H9 (cell line): ENCODE results near the gene PARD3. TPM values are rescaled to one million over a fixed set of nuclear protein-coding genes. Genes with fewer than 3 reads are reported as not detected.

Experiments
- DNase-seq: peaks from one replicate; pipeline ENCODE4 v3.0.0-alpha.2; 2017
- H2AFZ ChIP-seq: one replicate; pipeline ENCODE4 v1.6.1; 2013; ENCODE audit warnings: mild to moderate bottlenecking, low read length, control low read depth, moderate library complexity
- H2AK5ac ChIP-seq: 2 replicates; pipeline ENCODE4 v1.6.1; 2013; ENCODE audit warnings: low read length, control low read depth, mixed read lengths; ENCODE audit not compliant: insufficient read length
- H2BK120ac ChIP-seq: one replicate; pipeline ENCODE4 v1.6.1; 2013; ENCODE audit warnings: low read depth, mild to moderate bottlenecking, low read length, control low read depth, inconsistent platforms; ENCODE audit not compliant: poor library complexity, severe bottlenecking
- H2BK12ac ChIP-seq: 2 replicates; pipeline ENCODE4 v1.6.1; 2013; ENCODE audit warnings: low read length, control low read depth, mixed read lengths, low read depth; ENCODE audit not compliant: insufficient read length
- H2BK15ac ChIP-seq: 2 replicates; pipeline ENCODE4 v1.6.1; 2013; ENCODE audit warnings: low read depth, low read length, control low read depth
- H2BK20ac ChIP-seq: one replicate; pipeline ENCODE4 v1.6.1; 2013; ENCODE audit warnings: low read depth, mild to moderate bottlenecking, low read length, control low read depth, inconsistent platforms; ENCODE audit not compliant: poor library complexity, severe bottlenecking
- H2BK5ac ChIP-seq: 2 replicates; pipeline ENCODE4 v1.6.1; 2013; ENCODE audit warnings: low read length, control low read depth, mixed read lengths; ENCODE audit not compliant: insufficient read length
- H3K14ac ChIP-seq: 2 replicates; pipeline ENCODE4 v1.6.1; 2013; ENCODE audit warnings: low read length, control low read depth; ENCODE audit not compliant: insufficient read depth
- H3K18ac ChIP-seq: 2 replicates; pipeline ENCODE4 v1.6.1; 2013; ENCODE audit warnings: low read depth, mild to moderate bottlenecking, mixed read lengths, low read length, control low read depth; ENCODE audit not compliant: insufficient read length
- H3K23ac ChIP-seq: 2 replicates; pipeline ENCODE4 v1.6.1; 2013; ENCODE audit warnings: low read length, control low read depth, mixed read lengths, low read depth; ENCODE audit not compliant: insufficient read length
- H3K23me2 ChIP-seq: 2 replicates; pipeline ENCODE4 v1.6.1; 2013; ENCODE audit warnings: low read depth, mild to moderate bottlenecking, mixed read lengths, low read length, control low read depth; ENCODE audit not compliant: insufficient read length, poor library complexity, severe bottlenecking
- H3K27ac ChIP-seq: 2 replicates; pipeline ENCODE4 v1.5.1; 2013; ENCODE audit warnings: low read length, control low read depth, mixed read lengths, low read depth; ENCODE audit not compliant: insufficient read length
- H3K27me3 ChIP-seq: 2 replicates; pipeline ENCODE4 v1.6.1; 2013; ENCODE audit warnings: low read length, control low read depth, inconsistent platforms; ENCODE audit not compliant: insufficient read depth
- H3K4ac ChIP-seq: 2 replicates; pipeline ENCODE4 v1.6.1; 2013; ENCODE audit warnings: low read depth, mild to moderate bottlenecking, control low read depth, inconsistent platforms, low read length, moderate library complexity
- H3K4me1 ChIP-seq: 2 replicates; pipeline ENCODE4 v1.6.1; 2013; ENCODE audit warnings: low read length, control low read depth, inconsistent platforms; ENCODE audit not compliant: insufficient read depth
- H3K4me2 ChIP-seq: 2 replicates; pipeline ENCODE4 v1.6.1; 2013; ENCODE audit warnings: low read length, control low read depth, mixed read lengths; ENCODE audit not compliant: insufficient read length, insufficient read depth
- H3K56ac ChIP-seq: 2 replicates; pipeline ENCODE4 v1.6.1; 2013; ENCODE audit warnings: low read depth, mild to moderate bottlenecking, mixed read lengths, low read length, control low read depth; ENCODE audit not compliant: insufficient read length
- H3K79me1 ChIP-seq: 2 replicates; pipeline ENCODE4 v1.6.1; 2013; ENCODE audit warnings: low read depth, mild to moderate bottlenecking, moderate library complexity, low read length, control low read depth, inconsistent platforms; ENCODE audit not compliant: insufficient read depth, poor library complexity, severe bottlenecking
- H3K79me2 ChIP-seq: 2 replicates; pipeline ENCODE4 v1.6.1; 2013; ENCODE audit warnings: low read length, control low read depth, inconsistent platforms; ENCODE audit not compliant: insufficient read depth
- H3K9ac ChIP-seq: 2 replicates; pipeline ENCODE4 v1.6.1; 2013; ENCODE audit warnings: low read length, control low read depth, mixed read lengths; ENCODE audit not compliant: insufficient read length; ENCODE audit errors: extremely low read depth
- H3K9me3 ChIP-seq: one replicate; pipeline ENCODE4 v1.6.1; 2013; ENCODE audit warnings: low read depth, low read length, inconsistent platforms; ENCODE audit not compliant: control insufficient read depth
- H3T11ph ChIP-seq: one replicate; pipeline ENCODE4 v1.6.1; 2013; ENCODE audit warnings: mild to moderate bottlenecking, low read length, control low read depth, inconsistent platforms
- H4K20me1 ChIP-seq: one replicate; pipeline ENCODE4 v1.6.1; 2013; ENCODE audit not compliant: control insufficient read depth, insufficient read length, insufficient read depth
- H4K5ac ChIP-seq: 2 replicates; pipeline ENCODE4 v1.6.1; 2013; ENCODE audit warnings: low read depth, mild to moderate bottlenecking, mixed read lengths, low read length, control low read depth; ENCODE audit not compliant: insufficient read length
- H4K8ac ChIP-seq: replicated peaks from 2 replicates; pipeline ENCODE4 v1.6.1; 2013; ENCODE audit warnings: low read length, control low read depth, mixed read lengths, low read depth; ENCODE audit not compliant: insufficient read length
- H4K91ac ChIP-seq: 2 replicates; pipeline ENCODE4 v1.6.1; 2013; ENCODE audit warnings: low read depth, mild to moderate bottlenecking, moderate library complexity, mixed read lengths, low read length, control low read depth; ENCODE audit not compliant: insufficient read length
- H3K27ac Mint-ChIP-seq, 3 experiments: 2 replicates in 2 of 3; 3 replicates in 1 of 3; pipeline ENCODE4 v1.8.0; 2020 to 2021; ENCODE audit warnings: mixed read lengths in 3 of 3, mild to moderate bottlenecking in 1 of 3, moderate library complexity in 1 of 3
- H3K27me3 Mint-ChIP-seq: 2 replicates; pipeline ENCODE4 v1.8.0; 2021; ENCODE audit warnings: low read depth, mild to moderate bottlenecking, moderate library complexity, mixed read lengths
- H3K36me3 Mint-ChIP-seq, 3 experiments: 2 replicates in 2 of 3; 3 replicates in 1 of 3; pipeline ENCODE4 v1.8.0; 2020 to 2021; ENCODE audit warnings: low read depth in 3 of 3, mixed read lengths in 3 of 3; ENCODE audit not compliant: insufficient read depth in 1 of 3
- H3K4me1 Mint-ChIP-seq, 2 experiments: 2 replicates each; pipeline ENCODE4 v1.8.0; 2020; ENCODE audit warnings: mixed read lengths in 2 of 2
- H3K4me3 Mint-ChIP-seq, 2 experiments: 2 replicates in 1 of 2; 3 replicates in 1 of 2; pipeline ENCODE4 v1.8.0; 2020 to 2021; ENCODE audit warnings: mild to moderate bottlenecking in 2 of 2, mixed read lengths in 2 of 2, moderate library complexity in 1 of 2
- H3K9me3 Mint-ChIP-seq, 2 experiments: 2 replicates in 1 of 2; 3 replicates in 1 of 2; pipeline ENCODE4 v1.8.0; 2020; ENCODE audit warnings: mild to moderate bottlenecking in 2 of 2, mixed read lengths in 2 of 2, moderate library complexity in 1 of 2
- WGBS: extraction: QIAGEN DNeasy Blood & Tissue Kit; methylation state at CpG from one replicate; pipeline ENCODE4 v1.1.7; 2013; ENCODE audit warnings: missing lambda C conversion rate, low lambda C conversion rate, mixed read lengths; ENCODE audit not compliant: insufficient read length; ENCODE audit errors: extremely low coverage; 5-methylcytosine and 5-hydroxymethylcytosine counted together
- total RNA-seq: library from RNA; stranded (reverse); gene quantifications from 2 replicates; pipeline ENCODE4 v1.2.1, GENCODE V29; 2021
- TF ChIP-seq, protein P1 (sequence below): fragments of 200-600 bp; sonication (generic); conservative IDR thresholded peaks from 3 replicates; pipeline ENCODE4 v1.8.0; 2021; ENCODE audit warnings: antibody characterized with exemption, mild to moderate bottlenecking

PARD3 gene
- total RNA-seq, 1 experiment from 2014 or later: 44.7 TPM

DNA sequence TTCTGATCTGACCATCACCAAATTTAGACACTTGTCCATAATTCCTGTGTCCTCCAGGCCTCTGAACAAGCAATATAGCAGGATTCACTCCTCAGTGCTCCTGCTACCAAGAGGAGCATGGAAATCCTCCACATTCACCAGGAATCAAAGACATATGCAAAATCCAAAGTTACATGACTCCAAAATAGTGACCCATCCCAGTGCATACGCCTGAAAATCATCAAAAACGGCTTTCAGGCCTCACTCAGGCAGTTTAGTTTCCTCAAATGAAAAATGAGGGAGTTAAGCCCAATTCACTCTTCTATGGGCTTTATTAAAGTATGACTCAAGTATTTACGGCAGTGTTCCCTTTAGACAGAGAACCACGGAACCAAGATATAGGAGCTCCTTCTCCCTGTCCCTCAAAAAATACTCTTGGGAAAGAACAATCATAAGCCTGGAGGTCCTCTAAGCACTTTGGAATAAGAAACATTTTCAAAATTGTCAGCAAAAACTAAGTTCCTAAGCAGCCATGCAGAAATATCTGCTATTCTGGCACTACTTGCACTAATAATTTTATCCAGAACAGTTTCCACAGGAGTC is 240.7 kb downstream of the PARD3 start:
- Mint-ChIP-seq H3K36me3 (no peaks in the 10 kb centered on the region), H3K9me3 (no peaks in the 10 kb centered on the region), H3K27me3 (no peaks in the 10 kb centered on the region), H3K4me1 (peaks cover 41 to 44% of the 10 kb centered on the region in 2 experiments), H3K4me3 (no peak overlapping the region), H3K27ac (peak overlapping the region in 1 of 3 experiments; percentile 3; a peak in 1 of 7 replicates)
- no peak overlapping the region for H3K14ac ChIP-seq
- H3K27ac ChIP-seq: no peak overlapping the region
- no peak overlapping the region for H2AK5ac ChIP-seq
- H3K56ac ChIP-seq: no peak overlapping the region
- no peak overlapping the region for H2BK15ac ChIP-seq
- no peak overlapping the region for H3K4me2 ChIP-seq
- H3K79me1 ChIP-seq: peaks cover 4% of the 10 kb centered on the region
- no peak overlapping the region for H2BK12ac ChIP-seq
- H2BK20ac ChIP-seq: no peak overlapping the region
- DNase-seq: no peak
- no peaks in the 10 kb centered on the region for H3K23me2 ChIP-seq
- no peak overlapping the region for H2BK120ac ChIP-seq
- no peak overlapping the region for H3K9ac ChIP-seq
- no peak overlapping the region for H2AFZ ChIP-seq
- H3T11ph ChIP-seq: no peak overlapping the region
- TF ChIP-seq, protein P1, sequence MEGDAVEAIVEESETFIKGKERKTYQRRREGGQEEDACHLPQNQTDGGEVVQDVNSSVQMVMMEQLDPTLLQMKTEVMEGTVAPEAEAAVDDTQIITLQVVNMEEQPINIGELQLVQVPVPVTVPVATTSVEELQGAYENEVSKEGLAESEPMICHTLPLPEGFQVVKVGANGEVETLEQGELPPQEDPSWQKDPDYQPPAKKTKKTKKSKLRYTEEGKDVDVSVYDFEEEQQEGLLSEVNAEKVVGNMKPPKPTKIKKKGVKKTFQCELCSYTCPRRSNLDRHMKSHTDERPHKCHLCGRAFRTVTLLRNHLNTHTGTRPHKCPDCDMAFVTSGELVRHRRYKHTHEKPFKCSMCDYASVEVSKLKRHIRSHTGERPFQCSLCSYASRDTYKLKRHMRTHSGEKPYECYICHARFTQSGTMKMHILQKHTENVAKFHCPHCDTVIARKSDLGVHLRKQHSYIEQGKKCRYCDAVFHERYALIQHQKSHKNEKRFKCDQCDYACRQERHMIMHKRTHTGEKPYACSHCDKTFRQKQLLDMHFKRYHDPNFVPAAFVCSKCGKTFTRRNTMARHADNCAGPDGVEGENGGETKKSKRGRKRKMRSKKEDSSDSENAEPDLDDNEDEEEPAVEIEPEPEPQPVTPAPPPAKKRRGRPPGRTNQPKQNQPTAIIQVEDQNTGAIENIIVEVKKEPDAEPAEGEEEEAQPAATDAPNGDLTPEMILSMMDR: no peak
- no peaks in the 10 kb centered on the region for H3K27me3 ChIP-seq
- no peak overlapping the region for H3K18ac ChIP-seq
- peaks cover 4% of the 10 kb centered on the region for H3K4me1 ChIP-seq
- no peaks in the 10 kb centered on the region for H4K20me1 ChIP-seq
- H4K8ac ChIP-seq: no peak overlapping the region
- no peaks in the 10 kb centered on the region; the same call in 1 of the 2 replicates for H3K79me2 ChIP-seq
- H3K23ac ChIP-seq: no peak overlapping the region
- WGBS: no CpG with 5 or more reads among the region's 4 CpGs
- H2BK5ac ChIP-seq: no peak overlapping the region
- no peak overlapping the region for H3K4ac ChIP-seq
- H4K5ac ChIP-seq: no peak overlapping the region
- H3K9me3 ChIP-seq: no peaks in the 10 kb centered on the region
- no peak overlapping the region for H4K91ac ChIP-seq
